GM21529 (cell line): ENCODE measurements around the gene CEP112.
"Not testable (repeated sequence)": the region's sequence is repeated elsewhere in the genome, so short reads cannot be mapped to it uniquely, and the experiment has no call there.

Experiments used
- ATAC-seq: cut with Tn5 transposase; IDR thresholded peaks from one replicate; pipeline ENCODE4 v1.9.1; 2021; ENCODE audit not compliant: unreplicated experiment

The CEP112 gene

DNA sequence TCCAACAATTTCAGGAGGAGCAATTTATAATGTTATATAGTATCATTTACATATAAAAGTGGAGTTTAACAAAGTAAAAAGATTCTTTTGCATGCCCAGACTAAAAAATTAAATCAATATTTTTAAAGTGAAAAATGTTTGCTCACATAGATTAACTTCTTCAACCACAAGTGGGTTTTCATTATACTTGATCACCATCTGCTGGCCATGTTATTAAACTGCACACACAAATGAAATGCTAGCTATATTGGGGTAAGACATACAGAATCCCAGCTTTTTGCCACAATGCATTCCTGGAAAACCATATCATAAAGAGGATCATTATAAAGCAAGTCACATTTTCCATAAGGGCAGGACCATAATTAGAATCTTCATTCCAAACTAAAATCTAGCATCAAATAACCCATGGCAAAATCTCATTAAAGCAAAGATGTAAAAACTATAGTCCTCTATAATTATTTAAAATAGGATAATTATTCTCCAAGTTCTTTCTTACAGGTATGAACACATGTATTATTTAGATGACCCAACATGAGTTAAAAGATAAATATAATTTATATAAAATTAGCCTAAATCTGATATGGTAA is 26.3 kb downstream of the CEP112 start:
- no peak for ATAC-seq

- not testable (repeated sequence) for ATAC-seq
Measured at GRCh38 chr17:66155055-66155454, 36.9 kb downstream of the CEP112 start.

DNA sequence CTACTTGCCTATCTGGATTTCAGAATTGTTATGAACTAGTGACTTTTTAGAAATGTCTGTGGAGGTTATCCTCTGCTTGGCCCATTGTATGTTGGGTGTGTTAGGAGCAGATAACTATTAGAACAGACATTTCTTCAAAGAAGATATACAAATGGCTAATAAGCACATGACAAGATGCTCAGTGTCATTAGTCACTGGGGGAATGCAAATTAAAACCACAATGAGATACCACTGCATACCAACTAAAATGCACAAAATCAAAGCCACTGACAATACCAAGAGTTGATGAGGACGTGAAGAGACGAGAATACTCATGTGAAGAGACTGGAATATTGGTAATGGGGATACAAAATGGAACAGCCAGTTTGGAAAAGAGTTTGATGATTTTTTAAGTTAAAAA is 39.2 kb downstream of the CEP112 start:
- ATAC-seq: no peak

DNA sequence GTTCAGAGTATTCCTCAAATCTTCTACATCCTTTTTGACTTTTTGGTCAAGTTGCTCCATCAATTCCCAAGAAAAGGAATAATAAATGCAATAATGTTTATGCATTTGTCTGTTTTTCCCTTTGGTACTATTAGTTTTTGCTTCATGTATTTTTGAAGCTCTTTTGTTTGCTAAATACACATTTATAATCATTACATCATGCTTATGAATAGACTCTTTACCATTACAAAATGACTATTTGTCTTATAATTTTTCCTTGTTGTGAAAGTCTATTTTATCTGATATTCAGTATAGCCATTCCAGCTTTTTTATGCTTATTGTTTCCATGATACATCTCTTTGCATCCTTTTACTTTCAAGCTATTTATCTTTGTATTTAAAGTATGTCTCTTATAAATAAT is 41.2 kb downstream of the CEP112 start:
- ATAC-seq: no peak

DNA sequence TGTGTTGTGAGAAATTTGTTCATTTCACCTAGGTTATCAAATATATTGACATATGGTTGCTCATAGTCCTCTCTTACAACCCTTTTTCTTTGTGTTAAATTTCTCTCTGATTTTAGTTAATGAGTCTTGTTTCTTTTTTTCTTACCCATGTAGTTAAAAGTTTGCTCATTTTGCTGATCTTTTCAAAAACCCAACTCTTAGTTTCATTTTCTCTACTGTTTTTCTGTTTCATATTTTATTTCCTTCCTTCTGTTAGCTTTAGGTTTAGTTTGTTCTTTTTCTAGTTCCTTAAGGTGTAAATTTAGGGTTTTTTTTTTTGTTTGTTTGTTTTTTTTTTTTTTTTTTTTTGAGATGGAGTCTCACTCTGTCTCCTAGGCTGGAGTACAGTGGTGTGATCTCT is 42.4 kb downstream of the CEP112 start:
- ATAC-seq: no peak

DNA sequence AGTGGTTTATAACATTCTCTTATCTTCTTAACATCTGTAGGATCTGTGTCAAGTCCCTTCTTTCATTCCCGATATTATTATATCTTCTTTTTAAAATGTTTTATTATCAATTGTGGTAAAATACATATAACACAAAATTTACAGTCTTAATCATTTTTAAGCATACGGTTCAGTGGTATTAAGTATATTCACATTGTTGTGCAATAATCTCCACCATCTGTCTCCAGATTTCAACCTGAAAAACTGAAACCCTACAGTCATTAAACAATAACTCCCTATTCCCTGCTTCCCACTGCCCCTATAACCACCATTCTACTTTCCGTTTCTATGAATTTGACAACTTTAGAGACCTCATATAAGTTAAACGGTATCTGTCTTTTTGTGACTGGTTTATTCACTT is 45.5 kb downstream of the CEP112 start:
- ATAC-seq: no peak

DNA sequence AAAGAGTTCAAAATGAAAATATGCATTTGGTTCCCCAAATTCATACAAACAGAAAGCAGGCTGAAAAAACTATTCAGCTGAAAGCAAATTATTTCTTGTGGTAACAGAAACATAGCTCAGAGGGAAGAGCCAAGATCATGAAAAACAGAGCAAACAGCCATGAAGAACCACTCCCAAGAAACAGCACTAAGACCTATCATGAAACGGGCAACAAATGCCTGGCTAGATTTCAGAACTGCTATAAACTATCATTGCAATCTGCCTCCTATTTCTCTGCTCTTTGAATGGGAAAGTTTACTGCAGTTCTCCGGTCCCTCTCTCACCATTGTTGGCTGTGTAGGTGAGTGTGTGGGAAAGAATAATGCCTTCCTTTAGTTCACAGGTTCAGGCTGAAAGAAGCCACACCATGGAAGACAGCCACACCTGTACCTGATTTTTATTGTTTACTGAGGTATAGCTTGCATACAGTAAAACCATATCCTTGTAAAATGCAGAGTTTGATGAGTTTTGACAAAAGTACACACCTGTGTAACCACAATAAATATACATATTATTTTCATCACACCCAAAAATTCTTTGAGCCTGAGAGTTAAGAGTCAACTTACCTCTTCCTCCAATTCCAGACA is 48.2 kb downstream of the CEP112 start:
- no peak for ATAC-seq

DNA sequence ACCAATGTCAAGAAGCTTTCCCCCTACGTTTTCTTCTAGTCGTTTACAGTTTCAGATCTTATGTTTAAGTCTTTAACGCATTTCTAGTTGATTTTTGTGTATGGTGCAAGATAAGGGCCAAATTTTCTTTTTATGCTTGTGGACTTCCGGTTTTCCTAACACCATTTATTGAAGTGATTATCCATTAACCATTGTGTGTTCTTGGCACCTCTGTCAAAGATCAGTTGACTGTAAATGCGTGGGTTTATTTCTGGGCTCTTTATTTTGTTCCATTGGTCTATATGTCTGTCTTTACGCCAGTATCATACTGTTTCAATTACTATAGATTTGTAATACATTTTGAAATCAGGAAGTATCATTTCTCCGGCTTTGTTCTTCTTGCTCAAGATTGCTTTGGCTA is 49.5 kb downstream of the CEP112 start:
- ATAC-seq: no peak

DNA sequence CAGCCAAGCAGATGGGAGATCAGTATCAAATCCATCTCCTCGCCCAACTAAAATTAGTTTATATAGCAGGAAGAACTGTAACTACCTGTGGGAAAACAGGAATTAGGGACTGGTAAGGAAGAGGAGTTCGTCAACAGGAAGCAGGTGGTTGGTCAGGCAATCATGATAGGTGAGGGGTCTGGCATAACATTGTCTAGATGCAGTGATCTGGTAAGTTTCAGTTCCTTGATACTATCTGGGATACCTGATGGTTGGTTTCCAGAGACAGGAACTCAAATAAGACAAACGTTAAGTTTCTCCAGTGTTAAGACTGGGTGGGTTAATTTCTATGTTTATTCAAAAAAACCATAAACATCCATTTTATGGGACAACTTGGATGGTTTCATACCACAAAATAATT is 53.8 kb downstream of the CEP112 start:
- ATAC-seq: no peak

GRCh38 chr17:66135896-66136295 is 56.0 kb downstream of the CEP112 start:
- no peak for ATAC-seq

DNA sequence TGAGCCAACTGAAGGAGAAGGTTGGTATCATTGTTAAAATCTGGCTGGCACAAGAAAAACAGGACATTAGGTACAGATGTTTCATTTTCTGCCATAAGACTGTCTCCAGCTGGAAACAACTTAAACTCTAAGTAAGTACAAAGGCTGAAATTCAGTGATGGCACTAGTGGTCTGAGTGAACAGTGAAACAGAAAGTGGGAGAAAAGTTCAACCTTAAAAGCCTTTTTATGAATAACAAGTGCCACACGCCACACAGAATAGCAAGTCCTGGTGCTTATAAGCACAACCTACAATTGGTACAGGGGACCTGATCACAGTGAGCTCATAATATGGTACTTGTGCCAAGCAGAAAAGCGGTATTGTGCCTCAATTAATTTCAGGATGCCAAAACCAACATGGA is 56.7 kb downstream of the CEP112 start:
- no peak for ATAC-seq

- no peak for ATAC-seq
Measured at GRCh38 chr17:66129759-66130158, 62.2 kb downstream of the CEP112 start.

DNA sequence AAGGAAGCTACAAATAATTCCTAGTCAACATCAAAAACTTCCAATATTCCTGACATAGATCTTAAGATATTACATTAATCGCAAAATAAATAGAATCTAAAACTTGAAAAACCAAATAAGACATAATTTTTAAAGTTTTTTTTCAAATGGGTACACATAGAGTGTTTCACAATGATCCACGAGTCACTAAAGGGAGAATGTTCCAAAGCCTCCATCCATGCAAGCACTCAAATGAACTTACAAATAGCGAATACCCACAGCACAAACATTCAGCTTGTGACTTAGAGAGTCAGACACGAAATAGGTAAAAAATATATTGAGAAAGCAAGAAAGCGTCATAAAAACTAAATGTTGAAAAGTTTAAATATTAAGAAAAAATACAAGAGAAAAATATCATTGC is 65.7 kb downstream of the CEP112 start:
- ATAC-seq: no peak

DNA sequence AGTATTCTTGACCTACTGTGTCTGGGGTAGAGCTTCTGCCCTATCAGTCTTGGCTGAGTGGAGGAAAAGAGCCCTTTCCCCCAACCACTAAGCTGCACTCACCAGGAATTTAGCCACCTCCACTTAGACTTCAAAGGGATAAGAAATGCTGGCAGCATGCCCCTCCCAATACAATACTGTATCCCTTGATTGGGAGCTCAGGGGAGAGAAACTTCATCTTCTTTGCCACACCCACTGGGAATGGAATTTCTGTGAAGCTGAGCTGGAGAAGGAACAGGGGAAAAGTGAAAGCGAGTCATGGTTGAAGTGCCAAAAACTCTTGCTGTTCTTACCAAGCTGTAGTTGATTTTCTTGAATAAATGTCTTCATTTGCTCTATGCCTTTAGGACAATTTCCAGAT is 68.8 kb downstream of the CEP112 start:
- ATAC-seq: no peak

DNA sequence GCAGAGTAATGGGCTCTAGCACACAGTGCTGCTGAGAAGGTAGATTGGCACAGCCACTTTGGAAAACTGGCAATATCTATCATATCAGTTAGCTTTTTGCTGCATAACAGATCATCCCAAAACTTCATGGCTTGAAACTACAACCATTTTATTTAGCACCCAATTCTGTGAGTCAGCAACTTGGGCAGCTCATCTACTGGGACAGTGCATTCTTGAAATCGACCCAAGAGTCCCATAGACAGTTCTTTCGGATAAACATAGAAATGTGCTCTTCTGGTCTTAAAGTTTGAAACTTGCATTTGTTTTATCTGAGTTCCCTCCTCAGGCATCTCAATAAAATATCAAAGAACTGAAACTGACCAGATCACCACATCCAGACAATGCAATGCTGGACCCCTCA is 76.7 kb downstream of the CEP112 start:
- no peak for ATAC-seq

DNA sequence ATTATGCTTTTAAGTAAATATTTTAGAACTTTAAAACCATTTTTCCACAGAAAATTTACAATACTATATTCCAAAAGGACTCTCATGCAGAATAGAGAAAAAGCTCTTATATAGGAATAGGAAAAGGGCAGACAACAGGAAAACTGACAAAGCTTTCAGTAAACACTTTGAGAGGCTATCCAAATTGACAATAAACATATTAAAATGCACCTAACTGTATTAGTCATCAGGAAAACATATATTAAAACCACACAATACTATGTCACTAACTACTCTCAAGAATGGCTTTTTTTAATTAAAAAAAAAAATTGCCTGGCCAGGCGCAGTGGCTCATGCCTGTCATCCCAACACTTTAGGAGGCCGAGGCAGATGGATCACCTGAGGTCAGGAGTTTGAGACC is 77.3 kb downstream of the CEP112 start:
- ATAC-seq: no peak

GRCh38 chr17:66107731-66108130 is 84.2 kb downstream of the CEP112 start:
- no peak for ATAC-seq

- no peak for ATAC-seq
Measured at GRCh38 chr17:66098040-66098439, 93.9 kb downstream of the CEP112 start.

- no peak for ATAC-seq
Measured at GRCh38 chr17:66094727-66095126, 97.2 kb downstream of the CEP112 start.

- ATAC-seq: no peak
Measured at GRCh38 chr17:66091445-66092080, 100.4 kb downstream of the CEP112 start.

DNA sequence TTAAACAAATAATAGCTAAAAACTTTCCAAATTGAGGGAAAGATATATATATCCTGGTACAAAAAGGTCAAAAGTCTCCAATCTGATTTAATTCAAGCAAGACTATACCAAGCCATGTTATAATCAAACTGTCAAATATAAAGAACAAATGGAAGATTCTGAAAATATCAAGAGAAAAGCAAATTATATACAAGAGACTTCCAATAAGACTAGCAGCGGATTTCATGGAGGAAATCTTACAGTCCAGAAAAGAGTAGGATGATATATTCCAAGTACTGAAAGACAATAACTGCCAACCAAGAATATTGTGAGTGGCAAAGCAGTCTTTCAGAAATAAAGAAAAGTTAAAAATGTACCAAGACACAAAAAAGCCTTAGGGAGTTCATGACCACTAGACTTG is 102.2 kb downstream of the CEP112 start:
- ATAC-seq: no peak

- ATAC-seq: no peak
Measured at GRCh38 chr17:66088173-66088572, 103.8 kb downstream of the CEP112 start.

DNA sequence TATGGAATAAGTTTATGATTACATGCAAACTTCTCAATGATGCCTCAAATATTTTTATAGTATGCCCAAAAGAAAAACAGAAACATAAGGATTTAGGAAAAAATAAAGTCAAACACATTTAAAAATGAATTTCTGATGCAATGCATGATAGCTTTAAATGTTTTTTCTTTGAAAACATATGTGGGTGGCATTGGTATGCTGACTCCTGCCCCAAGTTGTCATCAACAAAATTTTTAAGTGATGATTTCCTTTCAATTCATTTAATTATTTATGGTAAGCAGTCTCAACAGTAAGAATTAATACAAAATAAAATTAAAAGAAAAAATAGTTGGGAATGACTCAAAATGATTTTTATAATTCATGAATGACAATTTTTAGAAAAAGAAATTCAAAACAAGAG is 104.9 kb downstream of the CEP112 start:
- no peak for ATAC-seq
